Spleen (tissue), 11 donors: ENCODE data around the gene ZNF747. TPM values are rescaled to one million over a fixed set of nuclear protein-coding genes. Genes with fewer than 3 reads are reported as not detected.
A peak's percentile ranks its signal among the peaks of the same experiment; 100 is the strongest.
"Not testable (repeated sequence)": the region's sequence is repeated elsewhere in the genome, so short reads cannot be mapped to it uniquely, and the experiment has no call there.

Source experiments
- DNase-seq: peaks from one replicate; pipeline ENCODE4 v3.0.0-alpha.2; 2020
- H3K27ac ChIP-seq, 8 donors: fragments of 200-600 bp; sonication (generic) in 7 of 8; 1 replicate in 4 of 8; 2 replicates in 4 of 8; pipeline versions ENCODE4 v1.5.0 to v1.8.0; 2016 to 2021; ENCODE audit warnings: inconsistent platforms in 4 of 8, mild to moderate bottlenecking in 4 of 8, moderate library complexity in 1 of 8
- H3K27me3 ChIP-seq, 7 donors: fragments of 200-600 bp; sonication (generic) in 6 of 7; replicated peaks in 1 of 7; 1 replicate in 4 of 7; 2 replicates in 3 of 7; pipeline versions ENCODE4 v1.5.0 to v1.8.0; 2016 to 2021; ENCODE audit warnings: inconsistent platforms in 3 of 7, mild to moderate bottlenecking in 1 of 7
- H3K36me3 ChIP-seq, 6 donors: fragments of 200-600 bp; sonication (generic) in 5 of 6; 1 replicate in 4 of 6; 2 replicates in 2 of 6; pipeline versions ENCODE4 v1.5.0 to v1.8.0; 2016 to 2021; ENCODE audit warnings: inconsistent platforms in 2 of 6
- H3K4me1 ChIP-seq, 6 donors: fragments of 200-600 bp; sonication (generic) in 5 of 6; 1 replicate in 3 of 6; 2 replicates in 3 of 6; pipeline versions ENCODE4 v1.5.0 to v1.8.0; 2016 to 2021; ENCODE audit warnings: inconsistent platforms in 3 of 6
- H3K4me3 ChIP-seq, 8 donors: fragments of 200-600 bp; sonication (generic) in 7 of 8; 1 replicate in 4 of 8; 2 replicates in 4 of 8; pipeline versions ENCODE4 v1.5.0 to v1.8.0; 2016 to 2021; ENCODE audit warnings: inconsistent platforms in 4 of 8, mild to moderate bottlenecking in 4 of 8, moderate library complexity in 2 of 8
- H3K9me3 ChIP-seq, 8 donors: fragments of 200-600 bp; sonication (generic) in 7 of 8; 1 replicate in 4 of 8; 2 replicates in 4 of 8; pipeline versions ENCODE4 v1.5.0 to v1.8.0; 2016 to 2021; ENCODE audit warnings: inconsistent platforms in 4 of 8
- CTCF ChIP-seq, 11 experiments: fragments of 200-600 bp in 7 of 11; fragments of 450-650 bp in 4 of 11; sonication (generic) in 4 of 11; IDR thresholded peaks in 8 of 11; conservative IDR thresholded peaks in 3 of 11; 1 replicate in 7 of 11; 2 replicates in 4 of 11; pipeline versions ENCODE4 v1.4.0 to v1.8.0; 2016 to 2021; ENCODE audit warnings: antibody characterized with exemption in 11 of 11, inconsistent platforms in 4 of 11, mild to moderate bottlenecking in 1 of 11
- POLR2A ChIP-seq, 3 donors: fragments of 450-650 bp; IDR thresholded peaks; one replicate each; pipeline ENCODE4 v1.5.1; 2017; ENCODE audit warnings: antibody characterized with exemption in 3 of 3, mild to moderate bottlenecking in 1 of 3
- POLR2AphosphoS5 ChIP-seq, 3 donors: sonication (generic); formaldehyde crosslinking; IDR thresholded peaks; one replicate each; pipeline ENCODE4 v1.5.1; 2017; ENCODE audit warnings: antibody characterized with exemption in 3 of 3
- WGBS, 5 donors: extraction: QIAGEN DNeasy Blood & Tissue Kit in 3 of 5; methylation state at CpG; one replicate each; pipeline versions ENCODE4 v1.1.5 to v1.1.7; 2013 to 2018; 5-methylcytosine and 5-hydroxymethylcytosine counted together
- intact Hi-C: fragments of 100-400 bp; cut with DNase I; formaldehyde crosslinking; loops from one replicate; pipeline ENCODE4 v1.15.0; 2023; ENCODE audit warnings: low total_unique reads
- polyA plus RNA-seq, 3 donors: library from polyadenylated mRNA; stranded (reverse); fragments of 200-250 nt; gene quantifications; one replicate each; pipeline ENCODE4 v1.2.1, GENCODE V29; 2013
- total RNA-seq, 7 donors: library from RNA; depleted of rRNA in 3 of 7; stranded (reverse); fragments of >200 nt in 3 of 7; fragmentation: NEBNext Ultra II Directional in 4 of 7; extraction: Animal tissue kit (Norgen Biotek cat#: 25700) in 4 of 7; gene quantifications; one replicate each; pipeline versions ENCODE4 v1.1.0 to v1.2.1, GENCODE V29; 2016 to 2021
- donor health status: healthy with polysubstance abuse.
- donor health status: DM: no; HTN: no; CAD: no; lungs with moderate emphysema.
- donor health status: DM: no; HTN: no; CAD: no.
- donor health status: Bipolar disorder and iron deficiency.
- donor health status: healthy.
- donor health status: DM: no; HTN: no; CAD: no.
- donor health status: DM: yes; HTN: yes; CAD: no.

The ZNF747 gene
- total and polyA plus RNA-seq, 10 donors: 5.9 to 16.1 (median 10.9) TPM

GRCh38 chr16:30539000-30539964, 4.6 kb upstream of the ZNF747 start:
- Histone ChIP-seq H3K27me3 (no peaks in the 10 kb centered on the region), H3K4me3 (no peak overlapping the region), H3K4me1 (peaks cover 0 to 21% (median 17%) of the 10 kb centered on the region in 6 donors), H3K36me3 (no peaks in the 10 kb centered on the region), H3K27ac (no peak overlapping the region), H3K9me3 (no peaks in the 10 kb centered on the region)
- TF ChIP-seq POLR2AphosphoS5 (IDR thresholded peaks at IDR 0.05) (no peak), POLR2A (IDR thresholded peaks at IDR 0.05) (no peak), CTCF (IDR thresholded peaks at IDR 0.05 in 8 of 11, conservative IDR thresholded peaks at IDR 0.05 in 3 of 11) (no peak)
- 79 to 91% (median 87%) methylated on average over 8 of the region's 8 CpGs for WGBS, 5 donors
- intact Hi-C loops: no loop called here
- no peak for DNase-seq

GRCh38 chr16:30536391-30537024, 1.9 kb upstream of the ZNF747 start:
- Histone ChIP-seq H3K36me3 (peaks cover 0 to 17% (median 13%) of the 10 kb centered on the region in 6 donors), H3K4me1 (peaks cover 7 to 47% (median 32%) of the 10 kb centered on the region in 6 donors), H3K27ac (peak overlapping the region in 7 of 8 donors; percentile 93 to 96 (median 96))
- H3K9me3 ChIP-seq, H3K4me3 ChIP-seq, intact Hi-C loops, DNase-seq, H3K27me3 ChIP-seq: not testable (repeated sequence)
- WGBS, 5 donors: 87 to 95% (median 91%) methylated on average over 13 of the region's 13 CpGs

- Histone ChIP-seq H3K4me3 (peak overlapping the region; percentile 62 to 85 (median 74)), H3K4me1 (peaks cover 7 to 54% (median 32%) of the 10 kb centered on the region in 6 donors), H3K9me3 (no peaks in the 10 kb centered on the region), H3K27me3 (no peaks in the 10 kb centered on the region), H3K36me3 (peaks cover 0 to 24% (median 18%) of the 10 kb centered on the region in 6 donors), H3K27ac (peak overlapping the region; percentile 86 to 96 (median 96))
- DNase-seq: peak; percentile 91
- 20 to 25% (median 22%) methylated on average over 12 of the region's 12 CpGs for WGBS, 5 donors
- TF ChIP-seq POLR2AphosphoS5 (IDR thresholded peaks at IDR 0.05) (peak; percentile 52 to 69 (median 63)), POLR2A (IDR thresholded peaks at IDR 0.05) (no peak), CTCF (IDR thresholded peaks at IDR 0.05 in 8 of 11, conservative IDR thresholded peaks at IDR 0.05 in 3 of 11) (peak; percentile 23 to 80 (median 67))
- intact Hi-C loops: no loop called here
These were observed 1.1 kb upstream of the ZNF747 start for GRCh38 chr16:30535777-30536190.

- H3K36me3 ChIP-seq: peaks cover 0 to 29% (median 20%) of the 10 kb centered on the region in 6 donors
- H3K27ac ChIP-seq: peak overlapping the region; percentile 86 to 96 (median 96)
- peaks cover 7 to 60% (median 32%) of the 10 kb centered on the region in 6 donors for H3K4me1 ChIP-seq
- H3K9me3 ChIP-seq: no peaks in the 10 kb centered on the region
- WGBS, 5 donors: 2 to 3% (median 3%) methylated on average over 18 of the region's 18 CpGs
- intact Hi-C loops: no loop called here
- no peak for DNase-seq
- TF ChIP-seq CTCF (IDR thresholded peaks at IDR 0.05 in 8 of 11, conservative IDR thresholded peaks at IDR 0.05 in 3 of 11) (no peak), POLR2A (IDR thresholded peaks at IDR 0.05) (no peak), POLR2AphosphoS5 (IDR thresholded peaks at IDR 0.05) (no peak)
- peak overlapping the region; percentile 62 to 85 (median 74) for H3K4me3 ChIP-seq
- no peaks in the 10 kb centered on the region for H3K27me3 ChIP-seq
These were observed 583 bp upstream of the ZNF747 start for GRCh38 chr16:30535106-30535776.
